Neural progenitor cell (in vitro differentiated cells): Measurements from ENCODE around the gene RBL2.

ENCODE experiments used
- EZH2phosphoT487 ChIP-seq: fragments of 200-600 bp; sonication (generic); IDR thresholded peaks from 2 replicates; pipeline ENCODE4 v1.6.1; 2017; ENCODE audit warnings: antibody characterized with exemption
- TF ChIP-seq, protein P1 (sequence below): fragments of 200-600 bp; sonication (generic); IDR thresholded peaks from 2 replicates; pipeline ENCODE4 v1.5.1; 2017; ENCODE audit warnings: antibody characterized with exemption, mild to moderate bottlenecking

DNA sequence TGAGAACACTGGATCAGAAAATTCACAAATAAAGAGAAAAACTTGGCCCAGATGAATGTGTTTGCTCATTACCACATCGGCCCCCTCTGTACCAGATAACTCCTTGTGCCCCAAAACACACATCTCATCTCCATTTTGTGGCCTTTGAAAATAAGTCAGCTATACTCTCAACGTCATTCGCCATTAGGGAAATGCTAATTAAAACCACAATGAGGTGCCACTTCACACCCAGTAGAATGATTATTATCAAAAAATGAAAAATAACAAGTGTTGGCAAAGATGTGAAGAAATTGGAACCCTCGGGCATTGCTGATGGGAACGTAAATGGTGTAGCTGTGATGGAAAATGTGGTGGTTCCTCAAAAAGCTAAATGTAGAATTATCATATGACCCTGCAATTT, 103.4 kb downstream of the RBL2 start:
- TF ChIP-seq, protein P1, sequence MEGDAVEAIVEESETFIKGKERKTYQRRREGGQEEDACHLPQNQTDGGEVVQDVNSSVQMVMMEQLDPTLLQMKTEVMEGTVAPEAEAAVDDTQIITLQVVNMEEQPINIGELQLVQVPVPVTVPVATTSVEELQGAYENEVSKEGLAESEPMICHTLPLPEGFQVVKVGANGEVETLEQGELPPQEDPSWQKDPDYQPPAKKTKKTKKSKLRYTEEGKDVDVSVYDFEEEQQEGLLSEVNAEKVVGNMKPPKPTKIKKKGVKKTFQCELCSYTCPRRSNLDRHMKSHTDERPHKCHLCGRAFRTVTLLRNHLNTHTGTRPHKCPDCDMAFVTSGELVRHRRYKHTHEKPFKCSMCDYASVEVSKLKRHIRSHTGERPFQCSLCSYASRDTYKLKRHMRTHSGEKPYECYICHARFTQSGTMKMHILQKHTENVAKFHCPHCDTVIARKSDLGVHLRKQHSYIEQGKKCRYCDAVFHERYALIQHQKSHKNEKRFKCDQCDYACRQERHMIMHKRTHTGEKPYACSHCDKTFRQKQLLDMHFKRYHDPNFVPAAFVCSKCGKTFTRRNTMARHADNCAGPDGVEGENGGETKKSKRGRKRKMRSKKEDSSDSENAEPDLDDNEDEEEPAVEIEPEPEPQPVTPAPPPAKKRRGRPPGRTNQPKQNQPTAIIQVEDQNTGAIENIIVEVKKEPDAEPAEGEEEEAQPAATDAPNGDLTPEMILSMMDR = no peak
- no peak for TF ChIP-seq EZH2phosphoT487
